ENCODE data around the gene PRKCD. TPM values are rescaled to one million over a fixed set of nuclear protein-coding genes. Genes with fewer than 3 reads are reported as not detected.

The PRKCD gene
- total RNA-seq, 1 donor from 2014 or later, result 9.9 TPM

DNA sequence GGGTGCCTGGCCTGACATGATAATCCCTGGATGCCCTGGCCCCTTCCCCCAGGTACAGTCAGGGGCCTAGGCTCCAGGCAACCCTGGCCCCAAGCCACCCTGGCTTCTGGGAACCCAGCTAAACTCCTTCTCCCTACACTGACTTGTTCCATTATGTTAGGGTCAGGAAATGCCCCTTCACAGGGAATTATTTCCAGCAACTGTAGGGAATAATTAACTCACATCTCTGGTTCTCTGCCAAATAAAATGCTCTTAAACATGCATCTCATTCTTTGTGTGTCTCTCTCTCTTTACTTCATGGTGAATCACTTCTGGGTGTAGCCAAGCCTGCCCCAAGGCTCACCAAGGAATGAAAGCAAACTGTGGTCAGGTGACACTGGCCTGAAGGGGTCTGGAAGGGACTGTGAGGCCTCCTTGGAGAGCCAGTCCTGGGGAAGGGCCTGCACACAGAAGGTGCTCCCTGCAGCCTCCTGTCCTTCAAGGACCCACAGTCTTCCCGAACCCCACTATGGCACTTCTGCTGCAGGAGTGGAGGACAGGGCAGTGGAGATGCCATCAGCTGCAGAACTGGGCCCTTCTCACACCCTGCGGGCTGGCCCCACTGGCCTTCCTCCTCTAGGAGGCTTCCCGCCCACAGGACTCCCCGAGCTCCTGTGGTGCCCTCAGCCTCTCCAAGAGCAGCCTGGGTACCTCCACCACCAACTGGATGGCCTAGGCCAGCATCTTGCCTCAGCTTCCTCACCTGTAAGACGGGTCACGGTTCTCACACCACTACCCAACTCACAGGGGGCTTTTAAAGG is 77.2 kb downstream of the PRKCD start:
- no peak overlapping the region for H3K27ac Mint-ChIP-seq (ENCODE audit: unreplicated experiment)
- H3K4me3 Mint-ChIP-seq (ENCODE audit: unreplicated experiment), result no peak overlapping the region
- peaks cover 20% of the 10 kb centered on the region for H3K36me3 Mint-ChIP-seq (ENCODE audit: low read depth, unreplicated experiment)
- TF ChIP-seq, protein P1, sequence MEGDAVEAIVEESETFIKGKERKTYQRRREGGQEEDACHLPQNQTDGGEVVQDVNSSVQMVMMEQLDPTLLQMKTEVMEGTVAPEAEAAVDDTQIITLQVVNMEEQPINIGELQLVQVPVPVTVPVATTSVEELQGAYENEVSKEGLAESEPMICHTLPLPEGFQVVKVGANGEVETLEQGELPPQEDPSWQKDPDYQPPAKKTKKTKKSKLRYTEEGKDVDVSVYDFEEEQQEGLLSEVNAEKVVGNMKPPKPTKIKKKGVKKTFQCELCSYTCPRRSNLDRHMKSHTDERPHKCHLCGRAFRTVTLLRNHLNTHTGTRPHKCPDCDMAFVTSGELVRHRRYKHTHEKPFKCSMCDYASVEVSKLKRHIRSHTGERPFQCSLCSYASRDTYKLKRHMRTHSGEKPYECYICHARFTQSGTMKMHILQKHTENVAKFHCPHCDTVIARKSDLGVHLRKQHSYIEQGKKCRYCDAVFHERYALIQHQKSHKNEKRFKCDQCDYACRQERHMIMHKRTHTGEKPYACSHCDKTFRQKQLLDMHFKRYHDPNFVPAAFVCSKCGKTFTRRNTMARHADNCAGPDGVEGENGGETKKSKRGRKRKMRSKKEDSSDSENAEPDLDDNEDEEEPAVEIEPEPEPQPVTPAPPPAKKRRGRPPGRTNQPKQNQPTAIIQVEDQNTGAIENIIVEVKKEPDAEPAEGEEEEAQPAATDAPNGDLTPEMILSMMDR (IDR thresholded peaks at IDR 0.05; ENCODE audit: unreplicated experiment), result no peak
- H3K27me3 Mint-ChIP-seq (ENCODE audit: unreplicated experiment), result no peaks in the 10 kb centered on the region
- H3K9me3 Mint-ChIP-seq (ENCODE audit: unreplicated experiment), result no peaks in the 10 kb centered on the region
- DNase-seq (ENCODE audit: low spot score), result no peak
- peaks cover 19% of the 10 kb centered on the region for H3K4me1 Mint-ChIP-seq (ENCODE audit: unreplicated experiment)

DNA sequence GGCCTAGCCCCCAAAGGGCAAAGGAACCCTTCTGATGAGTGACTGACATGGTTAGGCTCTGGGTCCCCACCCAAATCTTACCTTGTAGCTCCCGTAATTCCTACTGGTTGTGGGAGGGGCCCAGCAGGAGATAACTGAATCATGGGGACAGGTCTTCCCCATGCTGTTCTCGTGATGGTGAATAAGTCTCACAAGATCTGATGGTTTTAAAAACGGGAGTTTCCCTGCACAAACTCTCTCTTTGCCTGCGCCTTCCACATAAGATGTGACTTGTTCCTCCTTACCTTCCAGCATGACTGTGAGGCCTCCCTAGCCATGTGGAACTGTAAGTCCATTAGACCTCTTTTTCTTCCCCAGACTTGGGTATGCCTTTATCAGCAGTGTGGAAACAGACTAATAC is 77.9 kb downstream of the PRKCD start:
- Mint-ChIP-seq H3K27me3 (ENCODE audit: unreplicated experiment) (no peaks in the 10 kb centered on the region), H3K4me1 (ENCODE audit: unreplicated experiment) (peaks cover 19% of the 10 kb centered on the region), H3K4me3 (ENCODE audit: unreplicated experiment) (no peak overlapping the region), H3K27ac (ENCODE audit: unreplicated experiment) (no peak overlapping the region), H3K9me3 (ENCODE audit: unreplicated experiment) (no peaks in the 10 kb centered on the region), H3K36me3 (ENCODE audit: low read depth, unreplicated experiment) (peaks cover 16% of the 10 kb centered on the region)
- no peak for DNase-seq (ENCODE audit: low spot score)
- TF ChIP-seq, protein P1 (IDR thresholded peaks at IDR 0.05; ENCODE audit: unreplicated experiment), result no peak

DNA sequence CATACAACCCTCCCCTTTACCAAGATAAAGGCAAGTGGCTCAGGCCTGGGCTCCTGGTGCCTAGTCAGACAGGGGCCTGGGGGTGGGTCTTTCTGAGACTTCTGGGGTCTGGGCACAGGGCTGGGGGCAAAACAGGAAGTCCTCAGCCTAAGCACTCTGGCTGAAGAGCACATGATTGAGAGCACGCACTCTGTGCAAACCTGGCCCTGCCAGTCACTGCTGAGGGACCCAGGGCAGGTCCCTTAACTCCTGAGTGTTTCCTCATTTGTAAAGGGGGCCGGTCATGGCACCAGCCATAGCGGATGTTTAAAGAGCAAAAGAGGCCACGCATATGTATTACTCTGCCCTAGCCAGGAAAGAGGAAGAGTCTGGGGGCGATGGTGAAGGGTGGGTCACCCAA is 78.8 kb downstream of the PRKCD start:
- TF ChIP-seq, protein P1 (IDR thresholded peaks at IDR 0.05; ENCODE audit: unreplicated experiment), result no peak

DNA sequence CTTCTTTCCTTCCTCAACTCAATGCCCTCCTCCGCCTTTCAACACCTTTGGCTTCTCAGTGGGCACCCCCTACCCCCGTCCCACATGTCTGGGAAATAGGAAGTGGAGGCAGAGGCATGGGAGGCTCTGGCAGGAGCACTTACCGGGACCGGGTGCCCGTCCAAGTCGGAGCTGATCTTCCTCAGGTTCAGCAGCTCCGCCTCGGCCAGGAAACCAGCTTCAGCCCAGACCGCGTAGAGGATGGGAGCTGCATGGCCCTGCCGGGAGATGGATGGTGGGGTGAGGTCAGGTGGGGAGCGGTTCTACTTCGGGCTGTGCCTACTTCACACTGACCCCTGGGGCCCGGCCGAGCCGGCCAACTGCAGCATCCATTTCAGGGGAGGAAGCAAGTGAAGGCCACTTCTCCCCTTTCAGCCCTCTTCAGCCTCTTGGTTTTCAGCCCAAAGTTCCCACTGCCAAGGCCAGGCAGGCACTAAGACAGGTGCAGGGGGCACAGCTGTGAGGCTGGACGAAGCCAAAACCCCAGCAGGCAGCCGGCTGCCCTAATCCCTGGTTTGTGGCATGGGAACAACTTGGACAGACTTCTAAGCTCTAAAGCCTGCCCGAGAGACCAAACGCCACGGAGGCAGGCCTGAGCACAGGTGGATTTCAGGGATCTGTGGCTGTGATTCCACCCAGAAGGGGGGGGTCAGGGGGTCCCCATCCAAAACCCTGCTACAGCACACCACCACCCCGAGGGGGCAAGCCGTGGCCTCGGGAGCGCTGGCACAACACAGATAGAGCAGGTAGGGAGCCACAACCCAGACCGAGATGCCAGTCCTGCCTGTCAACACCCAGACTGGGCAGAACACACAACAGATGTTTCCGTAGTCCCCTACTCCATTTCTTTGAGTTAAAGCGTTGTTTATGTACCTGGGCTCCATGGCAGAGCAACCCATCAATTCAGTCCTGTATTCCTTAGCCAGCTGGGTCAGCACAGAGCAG is 80.3 kb downstream of the PRKCD start:
- no peak overlapping the region for H3K4me3 Mint-ChIP-seq (ENCODE audit: unreplicated experiment)
- DNase-seq (ENCODE audit: low spot score), result no peak
- peaks cover 2% of the 10 kb centered on the region for H3K27me3 Mint-ChIP-seq (ENCODE audit: unreplicated experiment)
- H3K4me1 Mint-ChIP-seq (ENCODE audit: unreplicated experiment), result peaks cover 27% of the 10 kb centered on the region
- no peaks in the 10 kb centered on the region for H3K9me3 Mint-ChIP-seq (ENCODE audit: unreplicated experiment)
- H3K27ac Mint-ChIP-seq (ENCODE audit: unreplicated experiment), result no peak overlapping the region
- TF ChIP-seq, protein P1 (IDR thresholded peaks at IDR 0.05; ENCODE audit: unreplicated experiment), result no peak
- peaks cover 16% of the 10 kb centered on the region for H3K36me3 Mint-ChIP-seq (ENCODE audit: low read depth, unreplicated experiment)

More for the DNA sequence above, 78.8 kb downstream of the PRKCD start:
- Mint-ChIP-seq H3K36me3 (ENCODE audit: low read depth, unreplicated experiment) (peaks cover 16% of the 10 kb centered on the region), H3K27ac (ENCODE audit: unreplicated experiment) (no peak overlapping the region), H3K4me3 (ENCODE audit: unreplicated experiment) (no peak overlapping the region), H3K4me1 (ENCODE audit: unreplicated experiment) (peaks cover 20% of the 10 kb centered on the region), H3K9me3 (ENCODE audit: unreplicated experiment) (no peaks in the 10 kb centered on the region), H3K27me3 (ENCODE audit: unreplicated experiment) (peaks cover 2% of the 10 kb centered on the region)
- no peak for DNase-seq (ENCODE audit: low spot score)

Measured in endothelial cell (in vitro differentiated cells).